HG03095 (cell line): ENCODE measurements around the gene DNAJC1.
A peak's percentile ranks its signal among the peaks of the same experiment; 100 is the strongest.
"Not testable (repeated sequence)": the region's sequence is repeated elsewhere in the genome, so short reads cannot be mapped to it uniquely, and the experiment has no call there.

Source experiments
- ATAC-seq: cut with Tn5 transposase; IDR thresholded peaks from one replicate; pipeline ENCODE4 v1.9.1; 2021; ENCODE audit warnings: moderate library complexity; ENCODE audit not compliant: unreplicated experiment

Gene DNAJC1

GRCh38 chr10:22003177-22003963, at the start of gene DNAJC1:
Gene DNAJC1, minus strand, starts transcription at chr10:22003730. Its CDS starts 296 bp downstream, at chr10:22003434.
- ATAC-seq = peak; percentile 96

DNA sequence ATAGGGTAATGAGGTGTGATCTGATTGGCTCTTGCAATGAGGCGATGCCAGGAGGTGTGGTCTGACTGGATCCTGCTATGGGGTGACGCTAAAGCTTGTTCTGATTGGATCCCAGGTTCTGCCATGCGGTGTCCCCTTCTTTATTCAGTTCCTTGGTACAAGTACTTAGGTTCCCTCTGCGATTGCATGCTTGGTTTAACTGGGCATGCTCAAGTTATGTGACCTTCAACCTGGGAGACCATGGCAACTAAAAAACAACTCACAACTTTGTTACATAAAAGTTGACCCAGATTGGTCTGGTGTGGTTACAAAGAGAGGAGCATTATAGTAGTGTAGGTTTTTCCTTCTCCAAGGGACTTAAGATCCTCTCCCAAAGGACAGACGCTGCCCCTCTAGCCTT, 49.5 kb upstream of the DNAJC1 start:
- no peak for ATAC-seq

DNA sequence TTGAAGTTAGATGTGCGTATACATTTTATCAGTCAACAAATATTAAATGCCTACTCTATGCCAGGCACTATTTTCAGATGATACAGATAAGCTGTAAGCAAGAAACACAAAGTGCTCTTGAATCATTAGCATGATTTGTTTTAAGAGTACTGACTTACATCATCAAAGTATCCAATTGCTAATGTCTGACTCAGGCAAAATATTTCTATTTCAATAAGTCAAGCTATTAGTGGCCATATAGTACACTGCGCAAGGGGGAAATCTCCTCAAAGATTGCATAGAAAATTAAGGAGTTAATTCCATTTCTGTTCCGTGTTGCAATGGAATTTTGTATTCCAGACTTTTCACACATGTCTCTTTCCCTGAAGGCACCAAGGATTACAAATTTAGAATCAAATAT, 46.1 kb upstream of the DNAJC1 start:
- ATAC-seq = no peak

DNA sequence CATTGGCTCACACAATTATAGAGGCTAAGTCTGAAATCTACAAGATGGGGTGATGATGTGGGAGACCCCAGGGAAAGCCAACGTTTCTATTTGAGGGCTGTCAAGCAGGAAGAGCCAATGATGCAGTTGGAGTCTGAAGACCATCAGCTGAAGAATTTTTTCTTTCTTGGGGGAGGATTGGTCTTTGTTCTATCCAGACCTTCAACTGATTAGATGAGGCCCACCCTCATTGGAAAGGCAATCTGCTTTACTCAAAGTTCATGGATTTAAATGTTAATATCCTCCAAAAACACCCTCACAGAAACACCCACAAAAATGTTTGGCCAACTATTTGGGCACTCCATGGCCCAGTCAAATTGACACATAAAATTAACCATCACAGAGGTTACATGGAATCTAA, 44.3 kb upstream of the DNAJC1 start:
- ATAC-seq = no peak

DNA sequence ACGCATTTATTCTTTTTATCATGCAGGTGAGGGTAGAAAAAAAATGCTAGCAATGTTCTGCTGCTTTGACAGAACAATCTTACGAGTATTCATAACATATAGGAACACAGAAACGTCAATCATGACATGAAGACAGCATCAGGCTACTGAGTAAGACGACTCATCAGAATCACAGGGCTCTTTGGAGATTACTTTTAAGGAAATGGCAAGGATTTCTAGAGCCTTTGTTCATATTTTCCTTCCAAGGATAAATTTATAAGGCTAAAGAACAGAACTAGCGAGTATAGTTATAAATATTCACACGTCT, 39.8 kb upstream of the DNAJC1 start:
- no peak for ATAC-seq

DNA sequence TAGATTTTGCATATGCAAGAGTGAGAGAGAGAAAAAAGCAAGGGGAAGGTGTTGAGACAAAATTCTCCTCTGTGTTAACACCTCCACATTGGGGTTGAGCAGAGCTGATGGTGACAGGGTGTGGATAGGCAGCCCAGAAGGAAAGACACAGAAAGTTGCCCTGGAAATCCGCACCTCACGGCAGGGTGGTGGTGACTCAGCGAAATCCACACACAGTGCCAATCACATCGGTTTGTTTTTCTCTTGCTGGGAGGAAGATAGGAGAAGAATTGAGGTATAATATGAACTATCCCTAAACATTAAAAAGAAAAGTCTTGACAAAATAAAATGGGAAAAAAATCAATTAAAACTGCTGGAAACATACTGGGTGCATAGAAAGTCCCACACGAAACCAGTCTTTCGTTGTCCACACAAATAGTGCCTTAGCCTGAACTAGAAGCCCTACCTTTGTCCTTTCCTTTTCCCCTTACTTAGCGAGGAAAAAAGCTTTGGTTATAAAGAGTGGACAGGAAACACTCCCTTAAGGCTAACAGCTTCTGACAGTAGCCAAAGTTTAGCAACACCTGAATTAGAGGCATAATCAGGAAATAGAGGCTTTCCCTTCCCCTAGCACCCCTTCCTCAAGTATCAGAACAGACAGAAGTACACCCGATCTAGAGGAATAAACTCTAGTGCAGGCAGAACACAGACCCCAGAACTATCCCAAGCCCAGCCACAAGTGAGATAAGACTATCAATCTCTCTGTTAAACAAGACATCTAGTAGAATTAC, 39.2 kb upstream of the DNAJC1 start:
- no peak for ATAC-seq

- ATAC-seq = no peak
Observed at GRCh38 chr10:22034333-22034732, 30.8 kb upstream of the DNAJC1 start.

GRCh38 chr10:22032268-22032667, 28.7 kb upstream of the DNAJC1 start:
- ATAC-seq = not testable (repeated sequence)

- no peak for ATAC-seq
Observed at GRCh38 chr10:22030421-22030820, 26.9 kb upstream of the DNAJC1 start.

DNA sequence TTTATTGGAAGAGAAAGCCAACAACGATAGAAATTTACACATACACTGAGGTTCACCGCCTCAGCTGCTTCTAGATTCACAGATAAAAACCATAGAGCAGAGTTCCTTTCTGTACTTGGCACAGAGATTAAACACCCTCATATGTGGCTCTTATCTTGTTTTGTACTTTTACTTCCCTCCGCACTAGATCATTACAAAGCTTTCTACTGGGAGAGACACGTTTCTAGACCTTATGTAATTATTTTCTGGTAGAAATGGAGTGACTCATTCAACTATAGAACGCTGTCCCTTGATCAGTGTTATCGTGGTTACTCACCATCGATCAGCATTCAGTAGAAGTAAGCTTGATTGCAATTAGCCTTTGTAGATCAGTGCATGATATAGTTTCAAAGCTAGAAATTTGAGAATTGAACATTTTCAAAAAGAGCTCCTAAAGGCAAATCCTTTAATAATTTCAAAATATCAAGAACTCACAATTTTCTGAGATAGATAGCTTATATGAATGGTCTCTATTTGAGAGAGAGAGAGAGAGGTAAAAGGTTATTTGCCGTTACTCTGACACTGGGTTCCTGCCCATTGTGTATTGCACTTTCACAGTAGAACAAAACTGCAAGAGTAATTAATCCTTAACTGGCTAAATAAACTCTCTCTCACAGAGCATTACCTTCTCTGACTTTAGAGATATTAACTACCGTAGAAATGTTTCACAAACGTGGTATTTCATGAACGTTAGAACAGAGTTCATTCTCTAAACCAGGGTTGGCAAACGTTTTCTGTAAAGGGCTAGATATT, 26.1 kb upstream of the DNAJC1 start:
- no peak for ATAC-seq

DNA sequence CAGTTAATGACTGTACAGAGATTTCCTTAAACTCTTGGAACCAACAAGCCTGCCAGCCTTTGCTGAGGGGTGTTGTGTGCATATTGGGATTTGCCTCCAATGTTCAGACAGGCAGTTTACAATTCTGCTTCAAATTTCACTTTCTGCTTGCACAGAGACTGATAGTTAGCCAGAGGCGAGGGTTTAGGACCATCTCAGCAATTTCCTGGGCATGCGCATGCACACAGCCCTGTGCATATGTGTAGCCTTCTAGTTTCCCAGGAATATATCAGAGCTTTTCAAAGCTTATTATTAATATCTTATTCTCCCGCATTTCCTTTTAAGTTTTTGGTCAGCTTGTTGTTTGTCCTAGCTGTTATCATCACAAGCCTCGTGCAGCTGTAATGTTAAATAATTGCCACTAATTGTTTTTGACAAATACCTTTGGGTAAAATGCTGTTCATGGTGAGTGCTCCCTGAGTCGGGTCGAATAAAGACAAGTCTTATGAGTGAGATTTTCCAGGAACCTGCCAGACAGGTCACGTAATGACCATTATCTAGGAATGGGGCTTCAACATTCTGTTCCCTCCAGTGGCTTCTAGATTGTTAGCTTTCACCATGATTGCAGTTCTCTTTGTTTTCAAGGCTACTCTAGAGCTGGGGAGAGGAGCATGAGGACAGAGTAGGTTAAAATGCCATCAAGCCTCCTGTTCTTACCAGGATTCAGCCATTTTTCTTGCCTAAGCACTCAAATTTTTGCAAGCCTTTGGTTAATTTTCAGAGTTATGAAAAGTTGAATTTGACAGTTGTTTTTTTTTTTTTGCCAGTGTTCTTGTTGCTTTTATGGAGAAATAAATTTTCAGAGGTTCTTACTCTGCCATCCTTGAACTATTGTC, 24.1 kb upstream of the DNAJC1 start:
- no peak for ATAC-seq

GRCh38 chr10:22026287-22026686, 22.8 kb upstream of the DNAJC1 start:
- ATAC-seq = no peak

DNA sequence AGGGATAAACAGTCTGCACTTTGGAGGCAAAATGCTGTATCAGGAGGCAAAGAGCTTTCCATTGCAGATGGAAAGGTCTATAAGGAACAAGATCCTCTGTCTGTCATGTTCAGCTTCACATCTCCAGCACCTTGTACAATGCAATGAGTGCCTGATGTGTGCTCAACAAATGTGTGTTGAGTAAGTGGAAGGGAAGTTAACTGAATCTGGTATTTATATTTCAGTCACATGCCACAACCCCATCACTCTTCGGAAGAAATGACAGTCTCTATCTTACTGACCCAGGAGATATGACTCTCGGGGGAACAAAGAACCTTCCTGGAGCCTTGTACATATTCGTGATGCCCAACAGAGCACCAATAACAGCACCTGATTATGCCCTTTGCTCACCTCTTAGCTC, 20.0 kb upstream of the DNAJC1 start:
- no peak for ATAC-seq

- no peak for ATAC-seq
Observed at GRCh38 chr10:22022257-22023032, 18.9 kb upstream of the DNAJC1 start.

DNA sequence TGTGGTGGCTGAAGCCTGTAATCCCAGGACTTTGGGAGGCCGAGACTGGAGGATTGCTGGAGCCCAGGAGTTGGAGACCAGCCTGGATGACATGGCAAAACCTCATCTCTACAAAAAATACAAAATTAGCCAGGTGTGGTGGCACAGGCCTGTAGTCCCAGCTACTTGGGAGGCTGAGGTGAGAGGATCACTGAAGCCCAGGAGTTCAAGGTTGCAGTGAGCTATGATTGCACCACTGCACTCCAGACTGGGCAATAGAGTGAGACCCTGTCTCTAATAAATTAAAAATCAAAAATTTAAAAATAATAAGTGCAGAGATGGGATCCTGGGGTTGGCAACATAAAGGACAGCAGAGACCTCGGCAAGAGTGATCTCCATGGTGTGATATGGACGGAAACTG, 17.6 kb upstream of the DNAJC1 start:
- ATAC-seq = not testable (repeated sequence)

- ATAC-seq = no peak
Observed at GRCh38 chr10:22017283-22018020, 13.9 kb upstream of the DNAJC1 start.

GRCh38 chr10:22016046-22016705, 12.6 kb upstream of the DNAJC1 start:
- no peak for ATAC-seq

GRCh38 chr10:22010973-22011408, 7.5 kb upstream of the DNAJC1 start:
- ATAC-seq = no peak

- ATAC-seq = no peak
Observed at GRCh38 chr10:22010539-22010938, 7.0 kb upstream of the DNAJC1 start.
